CD14-positive monocyte (primary cell): ENCODE data around the gene PKNOX2. TPM values are rescaled to one million over a fixed set of nuclear protein-coding genes. Genes with fewer than 3 reads are reported as not detected.

Source experiments
- DNase-seq, 3 donors: peaks; one replicate each; pipeline ENCODE4 v3.0.0-alpha.2; 2011 to 2022
- H2AFZ ChIP-seq: 2 replicates; pipeline ENCODE4 v1.6.0; 2012; ENCODE audit warnings: mild to moderate bottlenecking, low read depth, low read length, inconsistent platforms; ENCODE audit not compliant: insufficient read depth, poor library complexity, severe bottlenecking
- H3K27ac ChIP-seq, 2 donors: 1 replicate in 1 of 2; 2 replicates in 1 of 2; pipeline ENCODE4 v1.5.1; 2012 to 2013; ENCODE audit warnings: low read length in 2 of 2, control low read depth in 1 of 2, inconsistent platforms in 1 of 2, low read depth in 1 of 2, mild to moderate bottlenecking in 1 of 2
- H3K27me3 ChIP-seq, 2 donors: one replicate each; pipeline versions ENCODE4 v1.6.0 to v1.6.1; 2011 to 2013; ENCODE audit warnings: low read length in 2 of 2; ENCODE audit not compliant: control insufficient read depth in 2 of 2, insufficient read depth in 2 of 2
- H3K36me3 ChIP-seq, 2 donors: replicated peaks in 1 of 2; 1 replicate in 1 of 2; 2 replicates in 1 of 2; pipeline versions ENCODE4 v1.5.1 to v1.6.1; 2012 to 2013; ENCODE audit warnings: low read length in 2 of 2, control low read depth in 1 of 2, inconsistent platforms in 1 of 2, mild to moderate bottlenecking in 1 of 2; ENCODE audit not compliant: insufficient read depth in 2 of 2, control insufficient read depth in 1 of 2
- H3K4me1 ChIP-seq, 2 donors: 1 replicate in 1 of 2; 2 replicates in 1 of 2; pipeline versions ENCODE4 v1.5.1 to v1.6.1; 2012 to 2013; ENCODE audit warnings: low read length in 2 of 2, control low read depth in 1 of 2, inconsistent platforms in 1 of 2, mild to moderate bottlenecking in 1 of 2, moderate library complexity in 1 of 2; ENCODE audit not compliant: insufficient read depth in 2 of 2, control insufficient read depth in 1 of 2
- H3K4me2 ChIP-seq: replicated peaks from 2 replicates; pipeline ENCODE3; 2012; ENCODE audit warnings: low read length, moderate library complexity, mild to moderate bottlenecking; ENCODE audit not compliant: poor library complexity, severe bottlenecking; ENCODE audit errors: extremely low read depth
- H3K4me3 ChIP-seq, 3 experiments: fragments of 200-600 bp in 1 of 3; sonication (generic) in 1 of 3; replicated peaks in 1 of 3; 1 replicate in 2 of 3; 2 replicates in 1 of 3; pipeline ENCODE4 v1.5.1; 2011 to 2013; ENCODE audit warnings: low read length in 3 of 3, mild to moderate bottlenecking in 3 of 3, control low read depth in 2 of 3, low read depth in 2 of 3, inconsistent platforms in 1 of 3, moderate library complexity in 1 of 3
- H3K79me2 ChIP-seq: 2 replicates; pipeline ENCODE4 v1.6.0; 2012; ENCODE audit warnings: mild to moderate bottlenecking, control low read depth, inconsistent platforms, low read length, moderate library complexity; ENCODE audit not compliant: insufficient read depth
- H3K9ac ChIP-seq: 2 replicates; pipeline ENCODE4 v1.6.0; 2017; ENCODE audit warnings: low read length, mild to moderate bottlenecking; ENCODE audit not compliant: insufficient read depth, poor library complexity, severe bottlenecking
- H3K9me3 ChIP-seq, 2 donors: replicated peaks in 1 of 2; 1 replicate in 1 of 2; 2 replicates in 1 of 2; pipeline versions ENCODE4 v1.5.1 to v1.6.1; 2012 to 2013; ENCODE audit warnings: low read length in 2 of 2, control low read depth in 1 of 2; ENCODE audit not compliant: control insufficient read depth in 1 of 2, insufficient read depth in 1 of 2
- H4K20me1 ChIP-seq: 2 replicates; pipeline ENCODE4 v1.6.0; 2012; ENCODE audit warnings: mild to moderate bottlenecking, low read length, control low read depth, moderate library complexity; ENCODE audit not compliant: insufficient read depth
- H3K27ac Mint-ChIP-seq, 7 donors: one replicate each; pipeline ENCODE4 v1.8.0; 2020; ENCODE audit warnings: mild to moderate bottlenecking in 7 of 7, mixed read lengths in 7 of 7, moderate library complexity in 6 of 7, inconsistent platforms in 2 of 7
- H3K27me3 Mint-ChIP-seq, 3 donors: one replicate each; pipeline ENCODE4 v1.8.0; 2021 to 2022; ENCODE audit warnings: low read depth in 3 of 3, mild to moderate bottlenecking in 3 of 3, mixed read lengths in 3 of 3, moderate library complexity in 3 of 3, inconsistent platforms in 1 of 3
- H3K36me3 Mint-ChIP-seq, 2 donors: one replicate each; pipeline ENCODE4 v1.8.0; 2020; ENCODE audit warnings: mixed read lengths in 2 of 2, inconsistent platforms in 1 of 2, mild to moderate bottlenecking in 1 of 2
- H3K4me1 Mint-ChIP-seq: one replicate; pipeline ENCODE4 v1.8.0; 2020; ENCODE audit warnings: mild to moderate bottlenecking, mixed read lengths
- H3K4me3 Mint-ChIP-seq, 2 donors: one replicate each; pipeline ENCODE4 v1.8.0; 2020; ENCODE audit warnings: mild to moderate bottlenecking in 2 of 2, mixed read lengths in 2 of 2, moderate library complexity in 1 of 2
- H3K9me3 Mint-ChIP-seq, 7 donors: one replicate each; pipeline ENCODE4 v1.8.0; 2020 to 2022; ENCODE audit warnings: mixed read lengths in 7 of 7, mild to moderate bottlenecking in 6 of 7, moderate library complexity in 6 of 7, inconsistent platforms in 2 of 7
- CTCF ChIP-seq: fragments of 200-600 bp; IDR thresholded peaks from one replicate; pipeline ENCODE4 v1.8.0; 2022; ENCODE audit warnings: antibody characterized with exemption, mild to moderate bottlenecking
- WGBS: methylation state at CpG from one replicate; pipeline ENCODE4 v1.1.5; 2013; ENCODE audit warnings: missing lambda C conversion rate; ENCODE audit not compliant: insufficient coverage; 5-methylcytosine and 5-hydroxymethylcytosine counted together
- intact Hi-C, 2 donors: fragments of 100-400 bp; cut with micrococcal nuclease; formaldehyde crosslinking; loops; one replicate each; pipeline versions ENCODE4 v1.15.0 to v1.15.1; 2023
- polyA plus RNA-seq, 3 donors: library from polyadenylated mRNA; depleted of rRNA in 1 of 3; unstranded in 2 of 3; stranded (reverse) in 1 of 3; fragments of 300-500 nt in 2 of 3; fragments of >200 nt in 1 of 3; fragmentation: Illumina TruSeq in 2 of 3; gene quantifications; 1 replicate in 2 of 3; 2 replicates in 1 of 3; pipeline ENCODE4 v1.2.3, GENCODE V29; 2012 to 2021

The PKNOX2 gene
- polyA plus RNA-seq, 3 donors = not detected

GRCh38 chr11:125157118-125157733 lies 7.3 kb upstream of the PKNOX2 start:
- H4K20me1 ChIP-seq = no peaks in the 10 kb centered on the region
- no peak overlapping the region for H3K4me3 Mint-ChIP-seq
- no peaks in the 10 kb centered on the region for H3K36me3 Mint-ChIP-seq
- peaks cover 0 to 10% (median 4%) of the 10 kb centered on the region in 7 donors for H3K9me3 Mint-ChIP-seq
- WGBS = 100% methylated on average over 1 of the region's 6 CpGs
- H3K36me3 ChIP-seq = no peaks in the 10 kb centered on the region
- H3K4me3 ChIP-seq = no peak overlapping the region
- no peaks in the 10 kb centered on the region for H3K79me2 ChIP-seq
- no peak overlapping the region for H2AFZ ChIP-seq
- no peak overlapping the region for H3K9ac ChIP-seq
- H3K4me2 ChIP-seq = no peak overlapping the region
- peaks cover 6 to 18% of the 10 kb centered on the region in 2 donors for H3K27me3 ChIP-seq
- no peak for DNase-seq
- H3K27ac Mint-ChIP-seq = no peak overlapping the region
- no peak overlapping the region for H3K27ac ChIP-seq
- H3K4me1 ChIP-seq = no peaks in the 10 kb centered on the region
- peaks cover 0 to 6% of the 10 kb centered on the region in 2 donors for H3K9me3 ChIP-seq
- intact Hi-C loops = no loop called here
- peaks cover 26 to 39% (median 27%) of the 10 kb centered on the region in 3 donors for H3K27me3 Mint-ChIP-seq
- no peak for TF ChIP-seq CTCF
- H3K4me1 Mint-ChIP-seq = no peaks in the 10 kb centered on the region

- intact Hi-C loops = no loop called here
These were observed 6.4 kb upstream of the PKNOX2 start for GRCh38 chr11:125157953-125158680.

More at GRCh38 chr11:125157953-125158680, 6.4 kb upstream of the PKNOX2 start:
- no peak overlapping the region for H3K27ac ChIP-seq
- Mint-ChIP-seq H3K27ac (no peak overlapping the region), H3K4me3 (no peak overlapping the region), H3K4me1 (no peaks in the 10 kb centered on the region), H3K36me3 (no peaks in the 10 kb centered on the region), H3K9me3 (peaks cover 0 to 10% (median 7%) of the 10 kb centered on the region in 7 donors), H3K27me3 (peaks cover 31 to 46% (median 33%) of the 10 kb centered on the region in 3 donors)
- no peak overlapping the region for H3K9ac ChIP-seq
- 94% methylated on average over 7 of the region's 10 CpGs for WGBS
- DNase-seq = no peak
- H4K20me1 ChIP-seq = no peaks in the 10 kb centered on the region
- no peak overlapping the region for H2AFZ ChIP-seq
- TF ChIP-seq CTCF = no peak
- no peak overlapping the region for H3K4me3 ChIP-seq
- no peaks in the 10 kb centered on the region for H3K4me1 ChIP-seq
- no peaks in the 10 kb centered on the region for H3K36me3 ChIP-seq
- no peak overlapping the region for H3K4me2 ChIP-seq
- peaks cover 13 to 27% of the 10 kb centered on the region in 2 donors for H3K27me3 ChIP-seq
- H3K79me2 ChIP-seq = no peaks in the 10 kb centered on the region
- peaks cover 0 to 6% of the 10 kb centered on the region in 2 donors for H3K9me3 ChIP-seq
